ENCODE data around the gene AGK. TPM values are rescaled to one million over a fixed set of nuclear protein-coding genes. Genes with fewer than 3 reads are reported as not detected.
"Not testable (repeated sequence)": the region's sequence is repeated elsewhere in the genome, so short reads cannot be mapped to it uniquely, and the experiment has no call there.

The AGK gene
- total and polyA plus RNA-seq, 2 experiments from 2014 or later: 15.8 to 27.1 TPM

- Histone ChIP-seq H3K4me1 (ENCODE audit: insufficient read depth) (no peaks in the 10 kb centered on the region), H3K36me3 (replicated peaks; ENCODE audit: insufficient read depth, low read depth) (no peaks in the 10 kb centered on the region), H3K79me2 (no peaks in the 10 kb centered on the region), H3K4me3 (no peak overlapping the region), H3K27me3 (no peaks in the 10 kb centered on the region), H3K4me2 (no peak overlapping the region), H2AFZ (no peak overlapping the region), H3K9me3 (ENCODE audit: low read depth) (no peaks in the 10 kb centered on the region), H3K9me2 (replicated peaks; ENCODE audit: insufficient read depth) (no peaks in the 10 kb centered on the region), H4K20me1 (ENCODE audit: insufficient read depth, poor library complexity, severe bottlenecking) (no peaks in the 10 kb centered on the region), H3K27ac (no peak overlapping the region)
- TF ChIP-seq EZH2 (IDR thresholded peaks at IDR 0.05; ENCODE audit: borderline replicate concordance) (no peak), CTCF (IDR thresholded peaks at IDR 0.05; ENCODE audit: poor library complexity) (no peak), EZH2phosphoT487 (IDR thresholded peaks at IDR 0.05; ENCODE audit: low read depth, severe bottlenecking, unreplicated experiment) (no peak)
- 88% methylated on average over 6 of the region's 6 CpGs for WGBS (ENCODE audit: low lambda C conversion rate, missing lambda C conversion rate)
- no peak for DNase-seq (ENCODE audit: low spot score)
Measured at GRCh38 chr7:141577043-141577839, 26.0 kb downstream of the AGK start.

- 95% methylated on average over 5 of the region's 5 CpGs for WGBS (ENCODE audit: low lambda C conversion rate, missing lambda C conversion rate)
- H3K9me2 ChIP-seq (replicated peaks; ENCODE audit: insufficient read depth); H3K79me2 ChIP-seq; H4K20me1 ChIP-seq (ENCODE audit: insufficient read depth, poor library complexity, severe bottlenecking); H3K4me3 ChIP-seq; H3K36me3 ChIP-seq (replicated peaks; ENCODE audit: insufficient read depth, low read depth); H3K27ac ChIP-seq; H2AFZ ChIP-seq; H3K27me3 ChIP-seq; DNase-seq (ENCODE audit: low spot score); H3K4me2 ChIP-seq; H3K4me1 ChIP-seq (ENCODE audit: insufficient read depth); H3K9me3 ChIP-seq (ENCODE audit: low read depth): not testable (repeated sequence)
Measured at GRCh38 chr7:141579953-141580352, 28.7 kb downstream of the AGK start.

- H3K4me2 ChIP-seq; H3K9me3 ChIP-seq (ENCODE audit: low read depth); H3K9me2 ChIP-seq (replicated peaks; ENCODE audit: insufficient read depth); H3K4me1 ChIP-seq (ENCODE audit: insufficient read depth); H3K36me3 ChIP-seq (replicated peaks; ENCODE audit: insufficient read depth, low read depth); H3K79me2 ChIP-seq; H3K4me3 ChIP-seq; H2AFZ ChIP-seq; H3K27ac ChIP-seq; H3K27me3 ChIP-seq; H4K20me1 ChIP-seq (ENCODE audit: insufficient read depth, poor library complexity, severe bottlenecking); DNase-seq (ENCODE audit: low spot score): not testable (repeated sequence)
- 97% methylated on average over 7 of the region's 7 CpGs for WGBS (ENCODE audit: low lambda C conversion rate, missing lambda C conversion rate)
Measured at GRCh38 chr7:141582063-141582462, 30.9 kb downstream of the AGK start.

GRCh38 chr7:141584935-141585334 is 33.7 kb downstream of the AGK start:
- Histone ChIP-seq H3K9me2 (replicated peaks; ENCODE audit: insufficient read depth) (no peaks in the 10 kb centered on the region), H3K9me3 (ENCODE audit: low read depth) (no peaks in the 10 kb centered on the region), H4K20me1 (ENCODE audit: insufficient read depth, poor library complexity, severe bottlenecking) (no peaks in the 10 kb centered on the region), H3K4me1 (ENCODE audit: insufficient read depth) (no peaks in the 10 kb centered on the region), H3K27ac (no peak overlapping the region), H3K79me2 (no peaks in the 10 kb centered on the region), H3K27me3 (no peaks in the 10 kb centered on the region), H3K4me3 (no peak overlapping the region), H2AFZ (no peak overlapping the region), H3K4me2 (no peak overlapping the region), H3K36me3 (replicated peaks; ENCODE audit: insufficient read depth, low read depth) (no peaks in the 10 kb centered on the region)
- WGBS (ENCODE audit: low lambda C conversion rate, missing lambda C conversion rate): 51% methylated on average over 3 of the region's 3 CpGs
- no peak for TF ChIP-seq EZH2phosphoT487 (IDR thresholded peaks at IDR 0.05; ENCODE audit: low read depth, severe bottlenecking, unreplicated experiment)
- no peak for TF ChIP-seq EZH2 (IDR thresholded peaks at IDR 0.05; ENCODE audit: borderline replicate concordance)
- TF ChIP-seq CTCF (IDR thresholded peaks at IDR 0.05; ENCODE audit: poor library complexity): no peak
- DNase-seq (ENCODE audit: low spot score): no peak
